ENCODE results near the gene MIAT. TPM values are rescaled to one million over a fixed set of nuclear protein-coding genes. Genes with fewer than 3 reads are reported as not detected.

MIAT gene
- total and polyA plus RNA-seq, 9 of the 15 experiments (the other 6 are each of a cell fraction or from before 2014, with no cell fraction given): 0.03 to 0.93 (median 0.34) TPM

- Histone ChIP-seq H3K9ac (ENCODE audit: insufficient read depth in 1 of 2, low read depth in 2 of 2, low read length in 2 of 2) (no peak overlapping the region), H3K79me2 (ENCODE audit: control insufficient read depth, insufficient read depth, low read length) (peaks cover 11% of the 10 kb centered on the region), H3K9me1 (ENCODE audit: control insufficient read depth, insufficient read depth, low read length) (no peaks in the 10 kb centered on the region), H4K20me1 (replicated peaks; ENCODE audit: control insufficient read depth, insufficient read depth, low read length) (no peaks in the 10 kb centered on the region), H2AFZ (ENCODE audit: low read depth, low read length) (no peak overlapping the region), H3K9me3 (replicated peaks; ENCODE audit: control insufficient read depth, insufficient read depth, low read depth, low read length) (no peaks in the 10 kb centered on the region), H3K4me1 (replicated peaks in 1 of 2; ENCODE audit: control insufficient read depth in 2 of 2, insufficient read depth in 2 of 2, low read length in 2 of 2) (peaks cover 9 to 18% of the 10 kb centered on the region in 2 experiments; a peak in 4 of 5 replicates), H3K4me2 (ENCODE audit: insufficient read depth, low read length) (no peak overlapping the region), H3K4me3 (no peak overlapping the region), H3K36me3 (ENCODE audit: control insufficient read depth, insufficient read depth, low read length) (no peaks in the 10 kb centered on the region), H3K27me3 (ENCODE audit: control insufficient read depth in 2 of 2, insufficient read depth in 2 of 2, low read length in 2 of 2) (no peaks in the 10 kb centered on the region), H3K27ac (ENCODE audit: extremely low read depth, low read depth, low read length) (no peak overlapping the region)
- FAIRE-seq (peak; percentile 69), ATAC-seq (peak; percentile 32), DNase-seq (ENCODE audit: extremely low read depth in 1 of 4, low spot score in 3 of 4) (peak in 1 of 4 experiments; percentile 19)
- in situ Hi-C loops (cut with MboI) (no loop called here), intact Hi-C loops (cut with micrococcal nuclease) (loop anchor here (5.0 kb wide), 1 partner anchor 272 kb away; no protein-coding TSS in a partner anchor)
- POLR2A ChIA-PET: no interaction called here
- TF ChIP-seq, protein P1, sequence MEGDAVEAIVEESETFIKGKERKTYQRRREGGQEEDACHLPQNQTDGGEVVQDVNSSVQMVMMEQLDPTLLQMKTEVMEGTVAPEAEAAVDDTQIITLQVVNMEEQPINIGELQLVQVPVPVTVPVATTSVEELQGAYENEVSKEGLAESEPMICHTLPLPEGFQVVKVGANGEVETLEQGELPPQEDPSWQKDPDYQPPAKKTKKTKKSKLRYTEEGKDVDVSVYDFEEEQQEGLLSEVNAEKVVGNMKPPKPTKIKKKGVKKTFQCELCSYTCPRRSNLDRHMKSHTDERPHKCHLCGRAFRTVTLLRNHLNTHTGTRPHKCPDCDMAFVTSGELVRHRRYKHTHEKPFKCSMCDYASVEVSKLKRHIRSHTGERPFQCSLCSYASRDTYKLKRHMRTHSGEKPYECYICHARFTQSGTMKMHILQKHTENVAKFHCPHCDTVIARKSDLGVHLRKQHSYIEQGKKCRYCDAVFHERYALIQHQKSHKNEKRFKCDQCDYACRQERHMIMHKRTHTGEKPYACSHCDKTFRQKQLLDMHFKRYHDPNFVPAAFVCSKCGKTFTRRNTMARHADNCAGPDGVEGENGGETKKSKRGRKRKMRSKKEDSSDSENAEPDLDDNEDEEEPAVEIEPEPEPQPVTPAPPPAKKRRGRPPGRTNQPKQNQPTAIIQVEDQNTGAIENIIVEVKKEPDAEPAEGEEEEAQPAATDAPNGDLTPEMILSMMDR (IDR thresholded peaks at IDR 0.05 in 2 of 3, conservative IDR thresholded peaks at IDR 0.05 in 1 of 3; ENCODE audit: insufficient read depth in 2 of 3, low read depth in 1 of 3, low read length in 3 of 3): peak; percentile 43 to 70 (median 44)
- TF ChIP-seq PRDM10 (IDR thresholded peaks at IDR 0.05; ENCODE audit: partially characterized antibody) (peak; percentile 27), FOXJ3 (CRISPR knock-in tag; IDR thresholded peaks at IDR 0.05) (no peak)
- 0% methylated on average over 1 of the region's 2 CpGs for WGBS (ENCODE audit: insufficient coverage, low coverage, missing lambda C conversion rate)
- BruUV-seq (replicated peaks): no TSS peak
- CTCF ChIA-PET (ENCODE audit: low intra/inter-chr PET ratio): no interaction called here
Observed at GRCh38 chr22:26669060-26669481, 11.7 kb downstream of the MIAT start.
